Keratinocyte (primary cell): ENCODE results near the gene OSBPL8.

ENCODE experiments used
- CTCF ChIP-seq, 3 experiments: IDR thresholded peaks in 1 of 3; conservative IDR thresholded peaks in 1 of 3; optimal IDR thresholded peaks in 1 of 3; 2 replicates in 2 of 3; 3 replicates in 1 of 3; pipeline versions ENCODE3 to v1.5.1; 2011; ENCODE audit warnings: low read length in 3 of 3, mild to moderate bottlenecking in 3 of 3, moderate library complexity in 2 of 3, control low read depth in 1 of 3, inconsistent platforms in 1 of 3; ENCODE audit not compliant: insufficient read depth in 2 of 3; ENCODE audit errors: extremely low read depth in 1 of 3
- EZH2 ChIP-seq: IDR thresholded peaks from one replicate; pipeline ENCODE4 v1.6.1; 2012; ENCODE audit warnings: inconsistent platforms, mild to moderate bottlenecking, low read length, moderate library complexity

- TF ChIP-seq CTCF (optimal IDR thresholded peaks at IDR 0.05 in 1 of 3, IDR thresholded peaks at IDR 0.05 in 1 of 3, conservative IDR thresholded peaks at IDR 0.05 in 1 of 3; ENCODE audit: extremely low read depth in 1 of 3, insufficient read depth in 2 of 3, low read length in 3 of 3) (peak in 1 of 3 experiments; percentile 6), EZH2 (no peak)
These were observed 44.3 kb downstream of the OSBPL8 start for GRCh38 chr12:76515271-76515670.
